BE2C (cell line): ENCODE measurements around the gene DAW1.

ENCODE experiments used
- DNase-seq: peaks from one replicate; pipeline ENCODE4 v3.0.0-alpha.2; 2020
- H3K27me3 ChIP-seq: fragments of 250-450 bp; sonication (Bioruptor Pico); 2 replicates; pipeline ENCODE4 v1.5.1; 2020; ENCODE audit warnings: mild to moderate bottlenecking
- H3K36me3 ChIP-seq: fragments of 250-450 bp; sonication (Bioruptor Pico); 2 replicates; pipeline ENCODE4 v1.5.1; 2020; ENCODE audit warnings: mild to moderate bottlenecking
- H3K4me1 ChIP-seq: fragments of 250-450 bp; sonication (Bioruptor Pico); 2 replicates; pipeline ENCODE4 v1.5.1; 2020
- H3K4me3 ChIP-seq: 2 replicates; pipeline ENCODE4 v1.5.1; 2011; ENCODE audit warnings: low read depth, low read length
- H3K9me3 ChIP-seq: fragments of 250-450 bp; sonication (Bioruptor Pico); 2 replicates; pipeline ENCODE4 v1.5.1; 2020
- TF ChIP-seq, protein P1 (sequence below): IDR thresholded peaks from 2 replicates; pipeline ENCODE4 v1.5.1; 2012; ENCODE audit warnings: mild to moderate bottlenecking, low read depth, low read length

DAW1 gene

DNA sequence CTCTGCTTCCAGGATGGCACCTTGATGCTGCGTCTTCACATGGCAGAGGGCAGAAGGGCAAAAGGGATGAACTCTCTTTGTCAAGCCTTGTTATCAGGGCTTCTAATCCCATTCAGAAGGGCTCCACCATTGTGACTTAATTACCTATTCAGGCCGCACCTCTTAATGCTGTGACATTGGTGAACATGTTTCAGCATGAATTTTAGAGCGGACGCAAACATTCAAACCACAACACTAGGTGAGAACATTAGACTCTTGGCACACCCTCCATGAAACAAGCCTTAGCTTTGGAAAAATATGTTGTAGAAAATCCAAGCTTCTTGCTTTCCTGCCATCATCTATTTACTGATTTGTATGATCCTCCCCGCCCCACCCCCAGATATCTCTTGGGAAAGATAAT lies 17.9 kb downstream of the DAW1 start:
- Histone ChIP-seq H3K9me3 (no peaks in the 10 kb centered on the region), H3K4me3 (no peak overlapping the region), H3K27me3 (no peaks in the 10 kb centered on the region), H3K36me3 (no peaks in the 10 kb centered on the region), H3K4me1 (no peaks in the 10 kb centered on the region)
- no peak for DNase-seq
- TF ChIP-seq, protein P1, sequence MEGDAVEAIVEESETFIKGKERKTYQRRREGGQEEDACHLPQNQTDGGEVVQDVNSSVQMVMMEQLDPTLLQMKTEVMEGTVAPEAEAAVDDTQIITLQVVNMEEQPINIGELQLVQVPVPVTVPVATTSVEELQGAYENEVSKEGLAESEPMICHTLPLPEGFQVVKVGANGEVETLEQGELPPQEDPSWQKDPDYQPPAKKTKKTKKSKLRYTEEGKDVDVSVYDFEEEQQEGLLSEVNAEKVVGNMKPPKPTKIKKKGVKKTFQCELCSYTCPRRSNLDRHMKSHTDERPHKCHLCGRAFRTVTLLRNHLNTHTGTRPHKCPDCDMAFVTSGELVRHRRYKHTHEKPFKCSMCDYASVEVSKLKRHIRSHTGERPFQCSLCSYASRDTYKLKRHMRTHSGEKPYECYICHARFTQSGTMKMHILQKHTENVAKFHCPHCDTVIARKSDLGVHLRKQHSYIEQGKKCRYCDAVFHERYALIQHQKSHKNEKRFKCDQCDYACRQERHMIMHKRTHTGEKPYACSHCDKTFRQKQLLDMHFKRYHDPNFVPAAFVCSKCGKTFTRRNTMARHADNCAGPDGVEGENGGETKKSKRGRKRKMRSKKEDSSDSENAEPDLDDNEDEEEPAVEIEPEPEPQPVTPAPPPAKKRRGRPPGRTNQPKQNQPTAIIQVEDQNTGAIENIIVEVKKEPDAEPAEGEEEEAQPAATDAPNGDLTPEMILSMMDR: no peak

DNA sequence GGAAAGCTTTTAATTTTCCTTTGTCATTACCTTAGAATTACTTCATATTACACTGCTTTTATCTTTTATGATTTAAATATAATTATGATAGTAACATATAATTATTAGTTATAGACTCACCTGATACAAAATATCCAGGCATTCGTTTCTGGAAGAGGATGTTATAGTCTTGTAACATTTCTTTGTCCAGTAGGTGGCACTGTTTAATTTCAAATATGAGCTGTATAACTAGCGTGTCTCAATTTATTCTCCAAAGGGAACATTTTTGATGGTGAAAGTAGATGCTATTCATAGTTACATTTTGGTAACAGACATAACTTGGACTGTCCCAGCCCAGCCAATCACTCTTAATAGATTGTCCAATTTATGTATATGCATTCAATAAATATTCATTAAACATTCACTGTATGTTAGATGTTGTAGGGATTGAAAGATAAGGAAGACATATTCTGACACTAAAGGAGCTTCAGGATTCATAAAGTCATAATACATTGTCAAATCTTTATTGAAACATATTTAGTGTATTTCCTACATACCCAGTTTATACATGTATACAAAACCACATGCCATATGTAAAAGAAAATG lies 19.2 kb downstream of the DAW1 start:
- Histone ChIP-seq H3K4me3 (no peak overlapping the region), H3K4me1 (no peaks in the 10 kb centered on the region), H3K36me3 (no peaks in the 10 kb centered on the region), H3K9me3 (no peaks in the 10 kb centered on the region), H3K27me3 (no peaks in the 10 kb centered on the region)
- no peak for DNase-seq
- TF ChIP-seq, protein P1: peak; percentile 55

DNA sequence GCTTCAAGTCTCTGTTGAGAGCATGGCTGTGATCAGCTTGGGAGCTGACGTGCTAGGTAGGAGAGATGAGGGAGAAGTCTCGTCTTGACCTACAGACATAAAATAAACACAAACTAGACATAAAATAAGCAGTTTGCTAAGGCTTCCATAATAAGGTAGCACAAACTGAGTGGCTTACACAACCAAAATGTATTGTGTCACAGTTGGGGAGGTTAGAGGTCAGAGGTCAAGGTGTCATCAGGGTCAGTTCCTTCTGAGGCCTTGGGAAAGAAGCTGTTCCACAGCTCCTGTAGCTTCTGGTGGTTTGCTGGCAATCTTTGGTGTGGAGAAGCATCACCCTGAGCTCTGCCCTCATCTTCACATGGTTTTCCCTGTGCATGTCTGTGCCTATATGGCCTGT lies 20.2 kb downstream of the DAW1 start:
- Histone ChIP-seq H3K4me1 (no peaks in the 10 kb centered on the region), H3K4me3 (no peak overlapping the region), H3K36me3 (no peaks in the 10 kb centered on the region), H3K9me3 (no peaks in the 10 kb centered on the region), H3K27me3 (no peaks in the 10 kb centered on the region)
- TF ChIP-seq, protein P1: no peak
- DNase-seq: no peak

DNA sequence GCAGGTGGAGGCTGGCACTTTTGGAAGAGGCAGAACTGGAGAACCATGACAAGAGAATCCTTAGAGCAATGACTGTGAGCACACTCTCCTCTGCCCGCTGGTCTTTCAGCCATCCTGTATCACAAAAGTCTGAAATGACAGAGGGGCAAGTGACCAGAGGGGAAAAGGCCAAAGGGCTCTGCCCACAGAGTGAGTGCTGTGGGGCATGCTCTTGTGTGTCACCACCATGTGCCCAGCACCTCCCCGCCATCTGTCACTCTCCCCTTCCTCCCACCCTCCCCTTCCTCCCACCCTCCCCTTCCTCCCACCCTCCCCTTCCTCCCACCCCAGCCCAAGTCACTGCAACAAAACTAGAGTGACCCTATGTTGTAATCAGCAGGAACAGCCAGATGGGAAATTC lies 31.9 kb downstream of the DAW1 start:
- Histone ChIP-seq H3K4me3 (no peak overlapping the region), H3K4me1 (no peaks in the 10 kb centered on the region), H3K9me3 (no peaks in the 10 kb centered on the region), H3K36me3 (no peaks in the 10 kb centered on the region), H3K27me3 (no peaks in the 10 kb centered on the region)
- no peak for DNase-seq
- TF ChIP-seq, protein P1: no peak

DNA sequence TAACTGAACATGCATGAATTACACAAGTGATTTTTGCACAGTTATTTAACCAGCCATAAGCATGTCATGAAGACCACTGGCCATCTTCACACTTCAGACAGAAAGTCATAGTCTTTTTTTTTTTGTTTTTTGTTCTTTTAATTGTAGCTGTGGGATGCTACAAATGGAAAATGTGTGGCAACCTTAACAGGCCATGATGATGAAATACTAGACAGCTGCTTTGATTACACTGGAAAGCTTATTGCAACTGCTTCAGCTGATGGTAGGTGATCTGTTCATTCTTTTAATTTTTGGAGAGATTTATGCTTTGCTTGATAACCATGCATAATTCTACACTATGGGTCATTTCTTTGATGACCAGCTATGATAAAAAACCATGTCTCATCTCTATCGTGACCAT lies 35.6 kb downstream of the DAW1 start:
- H3K9me3 ChIP-seq: no peaks in the 10 kb centered on the region; the same call in 1 of the 2 replicates
- H3K36me3 ChIP-seq: no peaks in the 10 kb centered on the region
- H3K27me3 ChIP-seq: no peaks in the 10 kb centered on the region
- no peak for DNase-seq
- H3K4me1 ChIP-seq: no peaks in the 10 kb centered on the region
- no peak overlapping the region for H3K4me3 ChIP-seq
- TF ChIP-seq, protein P1: no peak

DNA sequence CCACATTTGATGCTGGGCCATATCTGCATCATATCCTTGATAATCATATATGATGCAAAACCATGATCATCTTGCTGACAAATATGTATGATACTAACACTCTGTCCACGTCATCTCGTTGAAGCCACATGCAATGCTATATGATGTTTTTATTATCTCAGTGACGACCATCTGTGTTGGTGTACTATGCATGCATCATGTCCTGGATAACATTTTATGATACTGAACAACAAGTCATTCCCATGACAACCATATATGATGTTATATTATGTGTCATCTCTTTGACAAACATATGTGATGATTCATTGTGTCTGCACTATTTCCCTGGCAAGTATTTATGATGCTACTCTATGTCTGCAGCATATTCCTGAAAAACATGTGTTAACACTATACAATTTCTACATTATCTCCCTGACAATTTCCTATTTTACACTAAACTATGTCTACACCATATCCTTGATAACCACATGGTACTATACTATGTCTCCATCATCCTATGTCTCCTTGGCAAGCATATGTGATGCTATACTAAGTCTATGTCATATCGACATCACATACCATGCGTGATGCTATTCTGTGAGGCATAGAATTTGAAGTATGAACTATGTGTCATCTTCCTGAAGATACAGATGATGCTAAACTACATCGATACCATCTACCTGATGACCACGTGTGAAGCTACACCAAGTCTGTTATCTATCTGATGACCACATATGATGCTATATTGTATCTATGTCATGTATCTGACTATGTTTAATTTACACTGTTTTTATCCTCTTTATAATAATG lies 37.0 kb downstream of the DAW1 start:
- Histone ChIP-seq H3K27me3 (no peaks in the 10 kb centered on the region), H3K4me3 (no peak overlapping the region), H3K36me3 (no peaks in the 10 kb centered on the region), H3K9me3 (no peaks in the 10 kb centered on the region; the same call in 1 of the 2 replicates), H3K4me1 (no peaks in the 10 kb centered on the region)
- TF ChIP-seq, protein P1: no peak
- no peak for DNase-seq
